ENCODE results near the gene CAMK2A. TPM values are rescaled to one million over a fixed set of nuclear protein-coding genes. Genes with fewer than 3 reads are reported as not detected.

CAMK2A gene
- total RNA-seq, 4 donors from 2014 or later: 0.20 to 2.4 (median 1.3) TPM

DNA sequence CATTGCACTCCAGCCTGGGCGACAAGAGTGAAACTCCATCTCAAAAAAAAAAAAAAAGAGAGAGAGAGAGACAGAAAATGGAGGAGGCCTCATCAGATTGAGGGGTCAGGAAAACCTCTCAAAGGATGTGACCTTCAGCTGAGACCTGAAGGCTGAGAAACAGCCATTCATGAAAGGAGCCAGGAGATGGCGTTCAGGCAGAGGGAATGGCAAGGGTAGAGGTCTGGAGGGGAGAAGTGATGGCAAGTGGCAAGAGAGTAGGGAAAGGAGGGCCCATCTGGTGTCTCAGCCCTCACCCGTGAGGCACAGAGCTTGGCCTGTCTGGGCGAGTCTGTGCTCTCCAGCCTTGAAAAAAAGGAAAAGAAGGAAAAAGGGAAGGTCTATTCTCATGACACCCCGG, 17.0 kb downstream of the CAMK2A start:
- TF ChIP-seq POLR2A (IDR thresholded peaks at IDR 0.05): no peak
- TF ChIP-seq, protein P1, sequence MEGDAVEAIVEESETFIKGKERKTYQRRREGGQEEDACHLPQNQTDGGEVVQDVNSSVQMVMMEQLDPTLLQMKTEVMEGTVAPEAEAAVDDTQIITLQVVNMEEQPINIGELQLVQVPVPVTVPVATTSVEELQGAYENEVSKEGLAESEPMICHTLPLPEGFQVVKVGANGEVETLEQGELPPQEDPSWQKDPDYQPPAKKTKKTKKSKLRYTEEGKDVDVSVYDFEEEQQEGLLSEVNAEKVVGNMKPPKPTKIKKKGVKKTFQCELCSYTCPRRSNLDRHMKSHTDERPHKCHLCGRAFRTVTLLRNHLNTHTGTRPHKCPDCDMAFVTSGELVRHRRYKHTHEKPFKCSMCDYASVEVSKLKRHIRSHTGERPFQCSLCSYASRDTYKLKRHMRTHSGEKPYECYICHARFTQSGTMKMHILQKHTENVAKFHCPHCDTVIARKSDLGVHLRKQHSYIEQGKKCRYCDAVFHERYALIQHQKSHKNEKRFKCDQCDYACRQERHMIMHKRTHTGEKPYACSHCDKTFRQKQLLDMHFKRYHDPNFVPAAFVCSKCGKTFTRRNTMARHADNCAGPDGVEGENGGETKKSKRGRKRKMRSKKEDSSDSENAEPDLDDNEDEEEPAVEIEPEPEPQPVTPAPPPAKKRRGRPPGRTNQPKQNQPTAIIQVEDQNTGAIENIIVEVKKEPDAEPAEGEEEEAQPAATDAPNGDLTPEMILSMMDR (IDR thresholded peaks at IDR 0.05): peak; percentile 11 to 41 (median 25)
- Histone ChIP-seq H3K9me3 (no peaks in the 10 kb centered on the region), H3K36me3 (no peaks in the 10 kb centered on the region), H3K27me3 (no peaks in the 10 kb centered on the region), H3K27ac (no peak overlapping the region), H3K4me3 (no peak overlapping the region), H3K4me1 (peaks cover 0 to 7% (median 0%) of the 10 kb centered on the region in 4 donors)
- 51 to 59% methylated on average over 5 of the region's 5 CpGs for WGBS, 2 donors
- DNase-seq (ENCODE audit: low spot score in 2 of 2): no peak

DNA sequence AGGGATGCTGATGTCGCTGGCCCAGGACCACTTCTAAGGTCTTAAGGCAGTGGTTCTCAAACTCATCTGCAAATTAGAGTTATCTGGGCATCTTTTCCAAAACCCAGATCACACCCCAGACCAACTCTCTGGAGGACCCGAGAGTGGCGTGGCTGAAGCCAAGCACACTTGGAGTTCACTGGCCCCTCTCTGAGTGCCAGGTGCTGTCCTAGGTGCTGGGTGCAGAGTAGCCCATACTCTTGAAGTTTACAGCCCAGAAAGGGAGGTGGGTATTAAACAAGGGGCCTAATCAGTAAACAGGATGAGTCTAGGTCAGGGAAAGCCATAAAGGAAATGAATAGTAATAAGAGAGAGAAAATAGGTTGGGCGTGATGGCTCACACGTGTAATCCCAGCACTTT, 17.6 kb downstream of the CAMK2A start:
- H3K36me3 ChIP-seq: no peaks in the 10 kb centered on the region
- H3K27ac ChIP-seq: no peak overlapping the region
- no peaks in the 10 kb centered on the region for H3K9me3 ChIP-seq
- H3K27me3 ChIP-seq: no peaks in the 10 kb centered on the region
- TF ChIP-seq, protein P1 (IDR thresholded peaks at IDR 0.05): no peak
- TF ChIP-seq EP300 (IDR thresholded peaks at IDR 0.05) (no peak), POLR2A (IDR thresholded peaks at IDR 0.05) (no peak)
- DNase-seq (ENCODE audit: low spot score in 2 of 2): no peak
- H3K4me1 ChIP-seq: peaks cover 0 to 10% (median 0%) of the 10 kb centered on the region in 4 donors
- 78 to 85% methylated on average over 5 of the region's 5 CpGs for WGBS, 2 donors
- no peak overlapping the region for H3K4me3 ChIP-seq

DNA sequence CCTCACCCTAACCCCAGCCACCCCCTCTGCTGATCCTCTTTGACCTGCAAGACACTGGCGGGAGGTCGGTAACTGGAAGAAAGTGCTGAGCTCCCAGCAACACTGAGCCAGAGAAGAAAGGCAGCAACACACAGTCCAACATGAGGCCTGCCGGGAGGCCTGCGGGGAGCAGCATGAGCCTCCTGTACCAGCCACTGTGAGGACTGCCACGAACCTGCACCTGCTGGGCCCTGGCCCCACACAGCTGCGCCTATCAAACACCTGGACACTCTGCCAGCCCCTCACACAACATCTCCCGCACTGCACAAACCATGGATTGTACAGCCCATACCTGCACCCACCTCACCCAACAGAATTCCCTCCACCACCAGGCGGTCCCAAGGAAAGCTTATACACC, 18.3 kb downstream of the CAMK2A start:
- H3K27ac ChIP-seq: no peak overlapping the region
- no peaks in the 10 kb centered on the region for H3K36me3 ChIP-seq
- peaks cover 0 to 15% (median 0%) of the 10 kb centered on the region in 4 donors for H3K4me1 ChIP-seq
- no peak for DNase-seq (ENCODE audit: low spot score in 2 of 2)
- WGBS, 2 donors: 91 to 95% methylated on average over 8 of the region's 8 CpGs
- no peak overlapping the region for H3K4me3 ChIP-seq
- no peaks in the 10 kb centered on the region for H3K27me3 ChIP-seq
- TF ChIP-seq POLR2A (IDR thresholded peaks at IDR 0.05) (no peak), EP300 (IDR thresholded peaks at IDR 0.05) (no peak)
- TF ChIP-seq, protein P1 (IDR thresholded peaks at IDR 0.05): no peak
- H3K9me3 ChIP-seq: no peaks in the 10 kb centered on the region

DNA sequence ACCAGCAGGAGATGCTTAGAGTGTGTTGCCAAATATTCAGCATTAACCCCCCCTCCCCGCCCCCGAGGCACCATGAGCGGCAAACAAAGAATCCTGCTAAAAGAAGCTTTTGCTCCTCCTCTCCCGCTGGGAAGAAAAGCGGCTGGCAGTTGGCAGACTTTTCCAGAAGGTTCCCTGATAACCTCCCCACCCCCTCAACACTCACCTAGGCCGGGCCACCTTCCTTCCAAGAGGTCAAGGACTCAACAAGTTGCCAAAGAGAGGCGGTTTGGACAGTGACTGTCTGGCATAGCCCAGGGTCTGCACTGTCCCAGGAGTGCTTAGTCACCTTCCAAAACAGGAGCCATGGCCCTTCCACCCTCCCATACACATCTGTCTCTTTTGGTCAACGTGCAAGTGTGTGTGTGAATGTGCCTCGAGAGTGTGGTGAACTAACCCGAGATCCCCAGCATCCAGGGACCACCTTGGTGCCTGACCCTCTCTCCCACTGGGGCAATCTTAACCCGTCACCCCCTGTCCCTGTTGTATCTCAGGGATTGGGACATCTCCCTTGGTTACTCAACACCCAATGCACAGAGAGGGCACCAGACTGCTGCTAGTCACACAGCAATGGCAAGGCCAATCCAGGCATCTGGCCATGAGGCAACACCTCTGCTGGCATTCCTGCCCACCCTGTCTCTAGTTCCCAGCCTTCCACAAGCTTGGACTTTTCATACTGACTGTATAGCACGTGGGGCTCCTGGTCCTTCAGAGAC, 18.9 kb downstream of the CAMK2A start:
- H3K4me3 ChIP-seq: no peak overlapping the region
- H3K27me3 ChIP-seq: no peaks in the 10 kb centered on the region
- TF ChIP-seq, protein P1 (IDR thresholded peaks at IDR 0.05): no peak
- TF ChIP-seq EP300 (IDR thresholded peaks at IDR 0.05) (no peak), POLR2A (IDR thresholded peaks at IDR 0.05) (no peak)
- no peaks in the 10 kb centered on the region for H3K9me3 ChIP-seq
- no peak for DNase-seq (ENCODE audit: low spot score in 2 of 2)
- H3K4me1 ChIP-seq: peaks cover 0 to 18% (median 0%) of the 10 kb centered on the region in 4 donors
- H3K36me3 ChIP-seq: no peaks in the 10 kb centered on the region
- no peak overlapping the region for H3K27ac ChIP-seq
- 43 to 47% methylated on average over 12 of the region's 12 CpGs for WGBS, 2 donors

DNA sequence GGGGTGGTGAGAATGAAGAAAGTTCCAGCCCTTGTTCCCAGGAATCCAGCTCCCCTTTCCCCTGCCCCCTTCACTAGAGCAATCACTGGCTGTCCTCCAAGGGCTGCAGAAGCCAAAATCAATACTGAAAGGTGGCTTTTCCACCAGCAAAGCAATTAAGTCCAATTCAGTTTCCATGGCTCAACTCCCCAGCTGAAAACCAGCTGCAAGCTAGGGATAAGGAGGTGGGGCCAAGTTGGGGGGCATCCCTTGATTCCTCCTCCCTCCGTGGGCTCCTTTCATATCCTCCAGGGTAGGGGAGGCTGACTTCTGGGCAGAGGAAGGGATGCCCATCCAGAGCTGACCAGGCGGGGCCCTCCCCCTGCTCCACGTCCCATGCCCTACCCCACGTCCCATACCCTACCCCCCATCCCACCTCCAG, 22.7 kb downstream of the CAMK2A start:
- DNase-seq (ENCODE audit: low spot score in 2 of 2): peak in 1 of 2 donors; percentile 15

More for the DNA sequence above, 22.7 kb downstream of the CAMK2A start:
- Histone ChIP-seq H3K27me3 (no peaks in the 10 kb centered on the region), H3K4me3 (no peak overlapping the region), H3K4me1 (peaks cover 0 to 29% (median 0%) of the 10 kb centered on the region in 4 donors), H3K27ac (no peak overlapping the region), H3K36me3 (no peaks in the 10 kb centered on the region), H3K9me3 (no peaks in the 10 kb centered on the region)
- TF ChIP-seq, protein P1 (IDR thresholded peaks at IDR 0.05): no peak
- TF ChIP-seq POLR2A (IDR thresholded peaks at IDR 0.05): no peak
- WGBS, 2 donors: 68 to 75% methylated on average over 4 of the region's 4 CpGs

Measured in tibial nerve (tissue), 4 donors.